GM08714 (cell line): ENCODE results near the gene ASTN1.

Experiments
- H3K4me3 ChIP-seq: fragments of 200-500 bp; sonication (Bioruptor generic); 2 replicates; pipeline ENCODE4 v1.5.1; 2014; ENCODE audit warnings: mild to moderate bottlenecking, low read length, inconsistent platforms
- ZNF274 ChIP-seq: IDR thresholded peaks from 2 replicates; pipeline ENCODE4 v1.6.1; 2012; ENCODE audit warnings: mild to moderate bottlenecking, low read depth, low read length

Gene ASTN1

DNA sequence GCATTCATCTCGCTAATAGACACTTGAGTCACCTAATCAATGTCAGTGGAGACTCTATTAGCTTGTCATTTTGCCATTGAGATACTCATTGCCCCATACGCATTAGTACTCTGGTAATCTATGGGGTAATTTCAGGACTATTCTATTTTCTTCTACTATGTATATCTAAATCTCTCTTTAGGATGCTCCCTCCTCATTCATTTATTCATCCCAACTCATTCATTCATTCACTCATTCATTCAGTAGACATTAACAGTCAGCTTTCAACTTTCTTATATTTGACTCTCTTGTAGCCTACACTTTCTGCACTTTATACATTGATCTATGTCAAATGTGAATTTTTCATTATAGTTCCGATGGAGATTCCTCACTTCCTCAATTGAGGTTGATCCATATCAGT is 170.9 kb downstream of the ASTN1 start:
- no peak for TF ChIP-seq ZNF274

GRCh38 chr1:176989754-176990153 is 174.8 kb downstream of the ASTN1 start:
- TF ChIP-seq ZNF274 = no peak
- H3K4me3 ChIP-seq = no peak overlapping the region

More for the DNA sequence above, 170.9 kb downstream of the ASTN1 start:
- no peak overlapping the region for H3K4me3 ChIP-seq

DNA sequence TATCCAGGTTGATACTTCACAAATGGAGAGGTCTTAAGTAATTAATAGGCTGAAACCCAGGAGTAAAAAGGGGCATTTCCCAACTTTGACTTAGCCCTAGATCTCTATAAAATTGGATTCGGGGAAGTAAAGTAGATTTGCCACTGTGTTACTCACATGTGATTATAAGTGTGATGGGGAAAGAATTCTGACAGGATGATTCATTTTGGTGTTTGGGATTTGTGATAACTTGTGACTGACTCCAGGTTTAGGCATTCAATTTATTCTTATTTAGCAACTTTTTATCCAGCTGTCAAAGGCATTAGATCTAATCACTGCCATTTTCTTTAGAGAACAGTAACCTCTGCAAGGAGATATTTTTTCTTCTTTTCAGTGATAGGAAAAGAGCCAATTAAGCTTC is 175.5 kb downstream of the ASTN1 start:
- no peak for TF ChIP-seq ZNF274
- H3K4me3 ChIP-seq = no peak overlapping the region

DNA sequence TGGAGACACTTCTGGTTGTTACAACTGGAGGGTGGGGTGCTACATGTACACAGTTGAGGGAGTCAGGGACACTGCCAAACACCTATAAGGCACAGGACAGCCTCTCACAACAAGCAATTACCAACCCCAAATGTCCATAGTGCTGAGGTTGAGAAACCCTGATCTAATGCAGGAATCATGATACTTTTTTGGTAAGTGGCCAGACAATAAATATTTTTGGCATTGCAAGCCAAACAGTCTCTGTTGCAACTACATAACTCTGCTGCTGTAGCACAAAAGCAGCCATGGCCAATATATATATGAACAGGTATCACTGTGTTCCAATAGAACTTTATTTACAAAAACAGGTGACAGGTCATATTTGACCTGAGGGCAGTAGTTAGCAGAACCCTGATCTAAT is 177.5 kb downstream of the ASTN1 start:
- no peak for TF ChIP-seq ZNF274
- no peak overlapping the region for H3K4me3 ChIP-seq

DNA sequence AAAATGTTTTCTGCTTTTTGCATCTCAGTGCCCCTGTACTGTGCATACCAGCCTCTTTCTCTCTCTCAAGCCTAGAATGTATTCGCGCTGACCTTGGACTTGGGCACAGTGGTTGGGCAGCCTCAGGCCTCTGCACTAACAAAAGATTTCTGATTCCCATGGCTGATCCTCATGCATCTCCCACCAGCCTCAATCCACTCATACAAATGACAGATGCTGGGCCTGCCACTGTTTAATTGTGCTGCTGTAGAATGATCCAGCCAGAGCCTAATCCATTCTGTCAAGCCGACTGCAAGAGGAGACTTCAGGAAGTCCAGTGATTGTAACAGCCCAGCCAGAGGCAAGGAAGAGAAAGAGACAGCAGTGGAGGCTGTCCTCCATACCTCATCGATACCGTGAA is 180.8 kb downstream of the ASTN1 start:
- no peak for TF ChIP-seq ZNF274
- H3K4me3 ChIP-seq = no peak overlapping the region

DNA sequence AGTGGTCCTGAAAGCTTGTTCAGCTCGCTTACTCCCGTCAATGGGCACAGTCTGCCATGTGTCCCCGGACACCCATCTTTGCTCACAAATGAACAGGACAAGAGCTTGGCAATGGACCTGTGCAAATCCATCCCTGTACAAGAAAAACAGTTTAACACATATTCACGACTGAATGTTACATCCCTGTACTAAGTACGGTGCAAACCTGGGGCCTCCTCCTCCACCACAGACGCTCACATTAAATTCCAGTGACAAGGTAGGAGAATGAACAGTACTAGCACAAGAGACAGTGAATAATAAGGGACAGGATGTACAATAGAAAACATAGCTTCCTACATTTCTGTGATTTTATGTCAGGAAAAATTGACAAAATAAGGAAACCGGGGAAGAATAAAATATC is 187.7 kb downstream of the ASTN1 start:
- no peak for TF ChIP-seq ZNF274
- no peak overlapping the region for H3K4me3 ChIP-seq

DNA sequence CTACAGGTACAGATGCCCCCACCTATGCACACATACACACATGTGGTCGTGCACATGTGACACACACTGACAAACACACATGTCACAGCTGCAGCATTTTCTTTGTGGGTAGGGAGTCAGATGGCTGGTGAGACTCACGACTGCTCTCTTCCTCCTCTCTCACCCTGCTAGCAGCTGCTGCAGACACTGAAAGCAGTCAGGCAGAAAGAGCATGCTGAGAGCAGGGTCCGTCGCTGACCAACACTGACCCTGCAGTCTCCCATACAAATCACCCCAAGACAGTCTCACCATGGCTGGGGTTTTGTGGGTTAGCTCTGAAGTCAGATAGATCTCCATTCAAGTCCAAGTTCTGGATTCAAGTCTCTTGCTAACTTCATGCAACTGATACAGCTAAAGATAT is 188.3 kb downstream of the ASTN1 start:
- TF ChIP-seq ZNF274 = no peak
- no peak overlapping the region for H3K4me3 ChIP-seq

DNA sequence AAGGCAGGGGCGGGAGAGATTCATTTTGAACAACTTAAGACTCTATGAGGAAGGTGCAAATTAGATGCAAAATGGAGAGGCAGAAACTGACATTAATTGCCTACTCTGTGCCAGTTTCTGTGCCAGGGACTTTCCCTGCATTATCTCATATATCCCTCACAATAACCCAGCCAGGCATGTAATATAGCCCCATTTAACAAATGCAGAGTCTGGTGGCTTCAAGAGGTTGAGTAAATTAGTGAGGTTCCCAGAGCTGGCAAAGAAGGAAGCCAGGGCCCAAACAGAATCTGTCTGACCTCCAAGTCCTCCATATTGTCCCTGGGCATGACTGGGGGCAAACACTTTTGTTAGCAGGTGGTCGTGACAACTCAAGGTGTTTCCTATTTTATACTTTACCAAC is 199.8 kb downstream of the ASTN1 start:
- no peak overlapping the region for H3K4me3 ChIP-seq
- TF ChIP-seq ZNF274 = no peak

- no peak for TF ChIP-seq ZNF274
- H3K4me3 ChIP-seq = no peak overlapping the region
Observed at GRCh38 chr1:176963181-176963580, 201.3 kb downstream of the ASTN1 start.

DNA sequence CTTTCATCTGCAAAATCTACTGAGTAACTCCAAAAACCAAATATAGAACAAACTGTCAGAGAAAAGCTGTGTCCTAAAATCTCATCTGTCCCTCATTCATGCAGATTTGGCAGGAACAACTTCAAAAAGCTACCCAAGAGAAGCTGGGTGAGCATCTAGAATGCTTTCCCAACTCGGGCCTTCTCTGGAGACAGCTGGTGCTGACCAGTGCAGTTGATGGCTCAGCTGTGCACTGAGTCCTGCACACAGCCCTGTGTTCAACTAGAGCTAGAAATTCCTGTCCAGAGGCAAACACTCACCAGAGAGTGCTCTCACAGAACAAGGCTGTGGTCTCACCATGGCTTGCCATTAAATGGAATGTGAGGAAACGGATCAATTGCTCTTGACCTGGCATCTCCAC is 202.8 kb downstream of the ASTN1 start:
- H3K4me3 ChIP-seq = no peak overlapping the region
- no peak for TF ChIP-seq ZNF274

- TF ChIP-seq ZNF274 = no peak
- no peak overlapping the region for H3K4me3 ChIP-seq
Observed at GRCh38 chr1:176959191-176959820, 205.2 kb downstream of the ASTN1 start.

GRCh38 chr1:176957603-176958002 is 206.9 kb downstream of the ASTN1 start:
- no peak for TF ChIP-seq ZNF274
- no peak overlapping the region for H3K4me3 ChIP-seq

- H3K4me3 ChIP-seq = no peak overlapping the region
- no peak for TF ChIP-seq ZNF274
Observed at GRCh38 chr1:176954242-176954641, 210.3 kb downstream of the ASTN1 start.

DNA sequence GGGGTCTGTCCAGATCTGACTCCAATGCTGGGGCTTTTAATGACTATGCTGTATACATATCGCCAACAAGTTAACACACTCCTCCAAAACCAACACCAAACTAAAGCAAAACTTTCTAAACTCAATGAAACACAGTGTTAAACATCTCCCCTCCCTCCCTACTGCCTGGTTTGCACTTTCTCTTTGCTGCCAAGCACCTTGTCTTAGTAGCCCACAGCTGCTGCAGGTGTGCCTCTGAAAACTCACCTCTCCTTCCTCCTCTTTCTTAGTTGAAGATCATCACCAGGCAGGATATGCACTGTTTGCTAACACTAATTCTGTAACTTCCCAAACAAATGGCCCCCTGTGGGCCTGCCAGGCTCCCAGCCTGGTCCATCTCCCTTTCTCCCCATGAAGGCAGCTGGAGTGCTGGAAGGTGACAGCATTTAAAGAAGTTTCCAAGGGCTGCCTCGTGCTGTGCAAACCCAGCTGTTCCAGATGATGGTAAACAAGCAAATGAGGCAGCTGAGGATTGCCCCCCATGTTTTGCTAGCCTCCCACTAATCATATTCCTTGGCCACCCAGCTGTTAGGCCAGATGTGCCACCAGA is 213.7 kb downstream of the ASTN1 start:
- no peak overlapping the region for H3K4me3 ChIP-seq
- TF ChIP-seq ZNF274 = no peak

DNA sequence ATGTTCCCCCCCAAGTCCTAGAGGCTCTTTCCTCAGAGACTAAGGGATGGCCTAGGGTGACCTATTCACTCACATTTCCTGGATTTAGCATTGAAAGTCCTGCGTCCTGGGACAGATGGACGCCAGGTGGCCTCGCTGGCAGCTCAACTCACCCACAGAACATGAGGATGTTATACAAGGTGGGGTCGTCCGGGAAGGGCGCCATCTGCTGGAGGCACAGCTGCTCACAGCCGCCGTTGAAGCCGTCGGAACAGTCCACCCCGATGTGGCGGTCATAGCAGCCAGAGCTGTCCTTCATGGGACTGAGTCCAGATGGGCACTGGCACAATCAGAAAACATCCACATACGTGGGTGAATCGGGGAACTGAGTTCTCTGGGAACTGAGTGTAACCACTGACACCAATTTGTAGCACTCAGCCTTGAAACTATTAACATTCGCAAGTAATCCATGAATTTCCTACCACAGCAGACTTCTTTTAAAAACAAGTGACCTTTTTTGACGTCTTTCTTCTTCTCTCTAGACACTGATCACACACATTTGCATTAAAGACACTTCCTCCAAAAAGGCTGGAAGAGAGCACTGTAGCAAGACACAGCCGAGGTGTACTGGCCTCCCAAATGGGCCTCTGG is 215.4 kb downstream of the ASTN1 start:
- TF ChIP-seq ZNF274 = no peak
- H3K4me3 ChIP-seq = no peak overlapping the region
